Stimulated activated naive CD4-positive, alpha-beta T cell treated with Interleukin-2 at 50 U/mL for 16 hours (primary cell): Measurements from ENCODE around the gene OST4.

ENCODE experiments used
- DNase-seq: peaks from one replicate; lab custom pipeline; 2025; lab: John Stamatoyannopoulos, UW

Gene OST4

GRCh38 chr2:27051902-27052645, 19.4 kb downstream of the OST4 start:
- DNase-seq = no peak

GRCh38 chr2:27050996-27051901, 20.2 kb downstream of the OST4 start, which contains the start of gene AGBL5:
Gene AGBL5 (plus strand): TSS chr2:27051668. CDS start chr2:27052959, 1,291 bp downstream.
- peak; percentile 95 for DNase-seq

GRCh38 chr2:27050281-27050995, 21.0 kb downstream of the OST4 start:
- DNase-seq = peak; percentile 81

GRCh38 chr2:27049422-27050280, 21.8 kb downstream of the OST4 start:
- DNase-seq = peak; percentile 72

GRCh38 chr2:27042985-27043634, 28.3 kb downstream of the OST4 start:
- DNase-seq = no peak

GRCh38 chr2:27042159-27042661, 29.2 kb downstream of the OST4 start:
- DNase-seq = no peak

GRCh38 chr2:27041752-27042151, 29.7 kb downstream of the OST4 start:
- DNase-seq = no peak

GRCh38 chr2:27040282-27040681, 31.2 kb downstream of the OST4 start:
- no peak for DNase-seq

GRCh38 chr2:27039871-27040270, 31.6 kb downstream of the OST4 start:
- DNase-seq = no peak

- no peak for DNase-seq
These were observed 32.0 kb downstream of the OST4 start for GRCh38 chr2:27039426-27039825.

- DNase-seq = no peak
These were observed 32.7 kb downstream of the OST4 start for GRCh38 chr2:27038631-27039339.

GRCh38 chr2:27038012-27038411, 33.4 kb downstream of the OST4 start:
- DNase-seq = no peak

- DNase-seq = no peak
These were observed 38.1 kb downstream of the OST4 start for GRCh38 chr2:27033253-27033852.

- peak; percentile 77 for DNase-seq
These were observed 38.8 kb downstream of the OST4 start, which contains the start of gene TMEM214 for GRCh38 chr2:27032495-27033252. Gene TMEM214 (plus strand): TSS chr2:27032965. CDS start chr2:27033016, 51 bp downstream.

- DNase-seq = no peak
These were observed 42.4 kb downstream of the OST4 start for GRCh38 chr2:27029051-27029450.

- DNase-seq = no peak
These were observed 44.2 kb downstream of the OST4 start for GRCh38 chr2:27027211-27027651.

- DNase-seq = no peak
These were observed 45.3 kb downstream of the OST4 start for GRCh38 chr2:27025861-27026851.
